ENCODE data around the gene ALK.

Gene ALK

GRCh38 chr2:29807082-29807481, 114.3 kb downstream of the ALK start:
- no peak overlapping the region for H3K27ac ChIP-seq (ENCODE audit: extremely low read depth, low read depth, low read length)
- no peak overlapping the region for H3K4me3 ChIP-seq (ENCODE audit: low read depth, low read length)
- H3K9me3 ChIP-seq (ENCODE audit: control insufficient read depth, insufficient read depth, low read depth, low read length) = no peaks in the 10 kb centered on the region
- TF ChIP-seq ZNF645 (tag by site-specific recombination; IDR thresholded peaks at IDR 0.05) (no peak), GLI4 (tag by site-specific recombination; IDR thresholded peaks at IDR 0.05) (no peak), ZNF211 (tag by site-specific recombination; IDR thresholded peaks at IDR 0.05; ENCODE audit: low read depth) (no peak)
- POLR2A ChIA-PET = no interaction called here
- CTCF ChIA-PET = no interaction called here
- peaks cover 5% of the 10 kb centered on the region for H3K4me1 ChIP-seq (ENCODE audit: control insufficient read depth, insufficient read depth, low read length)
- H3K36me3 ChIP-seq (ENCODE audit: control insufficient read depth in 2 of 2, insufficient read depth in 1 of 2, low read length in 2 of 2) = no peaks in the 10 kb centered on the region

DNA sequence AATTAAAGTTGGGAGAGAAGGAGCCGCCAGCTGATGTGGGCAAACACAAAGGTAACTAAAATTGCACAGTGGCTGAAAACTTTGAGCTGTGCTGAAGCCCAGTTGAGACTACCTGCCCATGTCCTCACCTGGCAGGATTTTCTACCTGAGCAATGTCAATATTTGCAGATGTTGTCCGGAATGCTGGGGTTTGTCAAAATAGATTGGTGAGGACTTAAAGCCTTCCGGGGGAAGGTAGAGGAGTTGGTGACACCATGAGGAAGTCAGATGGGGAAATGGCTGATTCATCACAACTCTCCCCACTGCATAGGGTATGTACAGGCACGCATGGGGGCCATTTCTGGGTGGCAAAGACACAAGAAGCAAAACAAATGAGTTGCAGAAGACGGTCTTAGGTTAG, 114.9 kb downstream of the ALK start:
- POLR2A ChIA-PET = no interaction called here
- Histone ChIP-seq H3K27ac (ENCODE audit: extremely low read depth, low read depth, low read length) (no peak overlapping the region), H3K4me1 (ENCODE audit: control insufficient read depth, insufficient read depth, low read length) (peaks cover 5% of the 10 kb centered on the region), H3K4me3 (ENCODE audit: low read depth, low read length) (no peak overlapping the region), H3K36me3 (ENCODE audit: control insufficient read depth in 2 of 2, insufficient read depth in 1 of 2, low read length in 2 of 2) (no peaks in the 10 kb centered on the region), H3K9me3 (ENCODE audit: control insufficient read depth, insufficient read depth, low read depth, low read length) (no peaks in the 10 kb centered on the region)
- CTCF ChIA-PET = no interaction called here
- TF ChIP-seq ZNF114 (tag by site-specific recombination; IDR thresholded peaks at IDR 0.05) (no peak), ZNF664 (tag by site-specific recombination; IDR thresholded peaks at IDR 0.05) (no peak), KLF16 (tag by site-specific recombination; IDR thresholded peaks at IDR 0.05) (no peak), ZNF324 (tag by site-specific recombination; IDR thresholded peaks at IDR 0.05) (no peak), ZNF398 (tag by site-specific recombination; IDR thresholded peaks at IDR 0.05) (no peak), ZFP37 (tag by site-specific recombination; IDR thresholded peaks at IDR 0.05) (no peak), HOXC10 (CRISPR knock-in tag; IDR thresholded peaks at IDR 0.05) (no peak), ZBTB21 (tag by site-specific recombination; IDR thresholded peaks at IDR 0.05) (no peak), ZNF341 (tag by site-specific recombination; IDR thresholded peaks at IDR 0.05; ENCODE audit: low read depth) (no peak), ZFHX2 (tag by site-specific recombination; conservative IDR thresholded peaks at IDR 0.05) (no peak), SP2 (tag by site-specific recombination; IDR thresholded peaks at IDR 0.05) (no peak), ZBTB11 (tag by site-specific recombination; conservative IDR thresholded peaks at IDR 0.05; ENCODE audit: low read depth) (no peak), ZNF626 (tag by site-specific recombination; IDR thresholded peaks at IDR 0.05) (no peak), ZNF629 (tag by site-specific recombination; IDR thresholded peaks at IDR 0.05) (no peak), ZNF791 (tag by site-specific recombination; IDR thresholded peaks at IDR 0.05) (no peak), PRDM6 (tag by site-specific recombination; IDR thresholded peaks at IDR 0.05) (no peak), SCRT1 (tag by site-specific recombination; IDR thresholded peaks at IDR 0.05; ENCODE audit: borderline replicate concordance) (no peak), ZBTB8A (tag by site-specific recombination; IDR thresholded peaks at IDR 0.05) (no peak), ZNF433 (tag by site-specific recombination; IDR thresholded peaks at IDR 0.05; ENCODE audit: low read depth) (no peak), ZNF280D (tag by site-specific recombination; IDR thresholded peaks at IDR 0.05) (no peak)

Measured in HEK293 (cell line).